A673 (cell line): ENCODE data around the gene MTX1. TPM values are rescaled to one million over a fixed set of nuclear protein-coding genes. Genes with fewer than 3 reads are reported as not detected.

Source experiments
- BruUV-seq: library from RNA; stranded (reverse); fragments of 400-500 nt; replicated peaks from 2 replicates; lab custom pipeline; 2021; lab: Mats Ljungman, UMichigan
- CTCF ChIA-PET: fragments of 300-600 bp; sonication (Branson Sonifier 250); formaldehyde crosslinking; loops from one replicate; lab custom pipeline; 2022; ENCODE audit warnings: antibody characterized with exemption; lab: Charles Lee
- POLR2A ChIA-PET: fragments of 300-600 bp; sonication (Branson Sonifier 250); formaldehyde crosslinking; loops from one replicate; lab custom pipeline; 2022; ENCODE audit warnings: antibody characterized with exemption; ENCODE audit not compliant: low non-redundant PET; lab: Charles Lee
- DNase-seq: peaks from one replicate; pipeline ENCODE4 v3.0.0-alpha.2; 2015; ENCODE audit warnings: low spot score
- H3K27ac ChIP-seq: fragments of 200-600 bp; sonication (generic); 2 replicates; pipeline ENCODE4 v1.5.1; 2016; ENCODE audit warnings: mixed run types, low read depth, mild to moderate bottlenecking, mixed read lengths, antibody characterized with exemption, low read length; ENCODE audit not compliant: poor library complexity, severe bottlenecking
- H3K27me3 ChIP-seq: fragments of 200-600 bp; sonication (generic); replicated peaks from 2 replicates; pipeline ENCODE4 v1.6.1; 2017; ENCODE audit warnings: mixed run types, low read depth, mild to moderate bottlenecking, mixed read lengths, antibody characterized with exemption, low read length; ENCODE audit not compliant: insufficient read depth, poor library complexity
- H3K36me3 ChIP-seq: fragments of 200-600 bp; sonication (generic); 2 replicates; pipeline ENCODE4 v1.6.1; 2016; ENCODE audit warnings: mixed run types, mild to moderate bottlenecking, mixed read lengths, antibody characterized with exemption, low read length; ENCODE audit not compliant: insufficient read depth, poor library complexity, severe bottlenecking
- H3K4me1 ChIP-seq: fragments of 200-600 bp; sonication (generic); 2 replicates; pipeline ENCODE4 v1.6.1; 2017; ENCODE audit warnings: mixed run types, mild to moderate bottlenecking, mixed read lengths, antibody characterized with exemption, low read length; ENCODE audit not compliant: insufficient read depth, poor library complexity, severe bottlenecking
- H3K4me3 ChIP-seq: fragments of 200-600 bp; sonication (generic); 2 replicates; pipeline ENCODE4 v1.5.1; 2016; ENCODE audit warnings: low read depth, mixed run types, mild to moderate bottlenecking, mixed read lengths, low read length; ENCODE audit not compliant: poor library complexity, severe bottlenecking
- H3K9me3 ChIP-seq: fragments of 200-600 bp; sonication (generic); 2 replicates; pipeline ENCODE4 v1.6.1; 2016; ENCODE audit warnings: mixed run types, low read depth, mild to moderate bottlenecking, mixed read lengths, antibody characterized with exemption, low read length; ENCODE audit not compliant: poor library complexity, severe bottlenecking
- EZH2 ChIP-seq: fragments of 200-600 bp; sonication (generic); IDR thresholded peaks from 2 replicates; pipeline ENCODE4 v1.6.1; 2017; ENCODE audit warnings: borderline replicate concordance, low read depth, mild to moderate bottlenecking, mixed read lengths, antibody characterized with exemption, low read length; ENCODE audit not compliant: poor library complexity, severe bottlenecking
- intact Hi-C: fragments of 100-400 bp; cut with micrococcal nuclease; formaldehyde crosslinking; loops from one replicate; pipeline ENCODE4 v1.10.0; 2022; ENCODE audit not compliant: unreplicated experiment
- total RNA-seq: library from RNA; stranded (reverse); gene quantifications from 2 replicates; pipeline ENCODE4 v1.2.3, GENCODE V29; 2021
- TF ChIP-seq, protein P1 (sequence below): fragments of 300-800, 200-600 bp; sonication (generic); conservative IDR thresholded peaks from 2 replicates; pipeline ENCODE4 v1.5.1; 2017; ENCODE audit warnings: low read depth, mild to moderate bottlenecking, antibody characterized with exemption, low read length, moderate library complexity, mixed read lengths

The MTX1 gene
- total RNA-seq, 1 experiment from 2014 or later: 65.2 TPM

DNA sequence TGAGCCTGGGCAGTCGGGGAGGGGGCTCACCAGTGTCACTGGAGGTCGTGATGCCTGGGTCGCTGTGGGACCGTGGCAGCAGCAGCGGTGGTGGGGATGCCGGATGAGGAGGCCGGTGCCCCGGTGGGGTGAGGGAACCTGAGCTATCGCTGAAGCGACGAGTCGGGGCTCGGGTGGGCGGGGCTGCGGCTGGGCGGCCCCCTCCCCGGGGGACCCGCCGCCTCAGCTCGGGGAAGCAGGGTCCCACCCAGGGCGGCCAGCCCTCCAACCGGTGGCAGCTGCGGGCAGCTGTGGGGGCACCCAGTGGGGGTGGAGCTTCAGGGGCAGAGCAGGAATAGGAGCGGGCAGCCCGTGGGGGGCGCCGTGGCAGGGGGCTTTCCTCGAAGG, 41.7 kb downstream of the MTX1 start:
- no peak for TF ChIP-seq EZH2
- no peak for DNase-seq
- Histone ChIP-seq H3K9me3 (no peaks in the 10 kb centered on the region), H3K4me1 (peaks cover 22% of the 10 kb centered on the region), H3K4me3 (peak overlapping the region; percentile 42), H3K27me3 (no peaks in the 10 kb centered on the region), H3K36me3 (peaks cover 25% of the 10 kb centered on the region), H3K27ac (peak overlapping the region; percentile 80)
- CTCF ChIA-PET: interaction anchor here (0.5 to 2.6 kb wide), 13 partner anchors 9 to 398 kb away, joined by 3 to 28 read pairs (median 6); partner anchors contain the start of genes CLK2, FDPS, KRTCAP2 and RUSC1
- intact Hi-C loops: loop anchor here (1.0 to 10.0 kb wide), 4 partner anchors 27 to 343 kb away; partner anchors contain the start of genes HCN3 and RUSC1
- no TSS peak for BruUV-seq
- POLR2A ChIA-PET: no interaction called here

- peak; percentile 98 for DNase-seq
- ChIA-PET CTCF (interaction anchor here (0.5 to 2.6 kb wide), 15 partner anchors 10 to 398 kb away, joined by 3 to 28 read pairs (median 6); partner anchors contain the start of genes CLK2, FDPS, KRTCAP2 and PMVK), POLR2A (no interaction called here)
- Histone ChIP-seq H3K9me3 (no peaks in the 10 kb centered on the region), H3K27ac (peak overlapping the region; percentile 80), H3K36me3 (peaks cover 25% of the 10 kb centered on the region), H3K4me3 (peak overlapping the region; percentile 42), H3K4me1 (peaks cover 23% of the 10 kb centered on the region), H3K27me3 (no peaks in the 10 kb centered on the region)
- BruUV-seq: no TSS peak
- no peak for TF ChIP-seq EZH2
- TF ChIP-seq, protein P1, sequence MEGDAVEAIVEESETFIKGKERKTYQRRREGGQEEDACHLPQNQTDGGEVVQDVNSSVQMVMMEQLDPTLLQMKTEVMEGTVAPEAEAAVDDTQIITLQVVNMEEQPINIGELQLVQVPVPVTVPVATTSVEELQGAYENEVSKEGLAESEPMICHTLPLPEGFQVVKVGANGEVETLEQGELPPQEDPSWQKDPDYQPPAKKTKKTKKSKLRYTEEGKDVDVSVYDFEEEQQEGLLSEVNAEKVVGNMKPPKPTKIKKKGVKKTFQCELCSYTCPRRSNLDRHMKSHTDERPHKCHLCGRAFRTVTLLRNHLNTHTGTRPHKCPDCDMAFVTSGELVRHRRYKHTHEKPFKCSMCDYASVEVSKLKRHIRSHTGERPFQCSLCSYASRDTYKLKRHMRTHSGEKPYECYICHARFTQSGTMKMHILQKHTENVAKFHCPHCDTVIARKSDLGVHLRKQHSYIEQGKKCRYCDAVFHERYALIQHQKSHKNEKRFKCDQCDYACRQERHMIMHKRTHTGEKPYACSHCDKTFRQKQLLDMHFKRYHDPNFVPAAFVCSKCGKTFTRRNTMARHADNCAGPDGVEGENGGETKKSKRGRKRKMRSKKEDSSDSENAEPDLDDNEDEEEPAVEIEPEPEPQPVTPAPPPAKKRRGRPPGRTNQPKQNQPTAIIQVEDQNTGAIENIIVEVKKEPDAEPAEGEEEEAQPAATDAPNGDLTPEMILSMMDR: peak; percentile 100
- intact Hi-C loops: loop anchor here (1.0 to 10.0 kb wide), 4 partner anchors 26 to 342 kb away; partner anchors contain the start of genes HCN3 and RUSC1
Observed at GRCh38 chr1:155250633-155251449, 42.3 kb downstream of the MTX1 start.

DNA sequence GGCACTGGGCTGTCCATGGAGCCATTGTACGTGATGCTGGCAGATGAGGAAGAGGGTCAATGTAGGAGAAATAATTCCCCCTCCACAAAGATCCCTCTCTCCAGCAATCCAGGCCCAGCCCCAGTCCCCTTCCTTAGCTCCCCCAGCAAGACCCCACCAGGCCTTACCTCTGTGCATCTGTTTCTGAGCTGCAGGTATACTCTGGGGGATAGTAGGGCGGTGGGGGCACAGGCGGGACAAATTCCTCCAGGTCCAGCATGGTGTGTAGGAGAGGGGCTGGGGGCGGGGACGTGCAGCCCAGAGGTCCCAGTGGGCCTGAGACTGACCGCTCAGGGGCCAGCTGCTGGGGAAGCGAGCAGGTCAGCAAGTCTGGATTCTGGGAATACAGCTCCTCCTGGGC, 43.1 kb downstream of the MTX1 start:
- H3K27ac ChIP-seq: peak overlapping the region; percentile 57
- peaks cover 26% of the 10 kb centered on the region for H3K4me1 ChIP-seq
- no peak overlapping the region for H3K4me3 ChIP-seq
- no peak for DNase-seq
- H3K36me3 ChIP-seq: peaks cover 21% of the 10 kb centered on the region
- intact Hi-C loops: loop anchor here (2.0 to 10.0 kb wide), 2 partner anchors 253 to 341 kb away; no protein-coding TSS in a partner anchor
- H3K9me3 ChIP-seq: no peaks in the 10 kb centered on the region
- BruUV-seq: no TSS peak
- POLR2A ChIA-PET: interaction anchor here (0.5 kb wide), 1 partner anchor 10 kb away, joined by 4 read pairs; a partner anchor contains a TSS
- CTCF ChIA-PET: interaction anchor here (0.5 to 2.6 kb wide), 9 partner anchors 10 to 397 kb away, joined by 4 to 28 read pairs (median 7); partner anchors contain the start of genes CLK2, FDPS, PMVK and RUSC1
- TF ChIP-seq, protein P1: no peak
- no peak for TF ChIP-seq EZH2
- H3K27me3 ChIP-seq: no peaks in the 10 kb centered on the region
